K562 (cell line): ENCODE results near the gene MAP3K7CL. TPM values are rescaled to one million over a fixed set of nuclear protein-coding genes. Genes with fewer than 3 reads are reported as not detected.
A peak's percentile ranks its signal among the peaks of the same experiment; 100 is the strongest.

Experiments used
- ATAC-seq: fragments of 200-7000 bp; cut with Tn5 transposase; 3 replicates; pipeline ENCODE4 v1.9.1; 2020; ENCODE audit warnings: moderate library complexity
- BruUV-seq: library from RNA; stranded (reverse); fragments of 400-500 nt; replicated peaks from 2 replicates; lab custom pipeline; 2021; lab: Mats Ljungman, UMichigan
- CTCF ChIA-PET: fragments of 300-600 bp; formaldehyde crosslinking; extraction: SDS; loops from one replicate; lab custom pipeline; 2021; ENCODE audit warnings: low intra/inter-chr PET ratio; lab: Yijun Ruan, JAX
- POLR2A ChIA-PET: fragments of 300-600, 350-650 bp; sonication (Branson Sonifier 250); formaldehyde crosslinking; extraction: SDS; loops from one replicate; lab custom pipeline; 2021; ENCODE audit warnings: antibody characterized with exemption, inconsistent platforms; lab: Yijun Ruan, JAX
- DNase-seq, 4 experiments: peaks; one replicate each; pipeline versions ENCODE4 v3.0.0 to v3.0.0-alpha.2; 2011 to 2018; ENCODE audit warnings: low spot score in 3 of 4, mixed read lengths in 3 of 4; ENCODE audit errors: extremely low read depth in 1 of 4
- FAIRE-seq: peaks from 2 replicates; lab custom pipeline; 2011; peaks lifted over from hg19 to GRCh38; lab: Jason Lieb, UNC
- H2AFZ ChIP-seq: 2 replicates; pipeline ENCODE4 v1.6.0; 2011; ENCODE audit warnings: low read depth, low read length, control low read depth, inconsistent platforms
- H3K27ac ChIP-seq: fragments of 200-600 bp; 3 replicates; pipeline ENCODE4 v1.8.0; 2011; ENCODE audit warnings: low read depth, mild to moderate bottlenecking, control low read depth, inconsistent platforms, low read length, moderate library complexity, mixed read lengths; ENCODE audit errors: extremely low read depth
- H3K27me3 ChIP-seq, 2 experiments: fragments of 300-600 bp in 1 of 2; 2 replicates in 1 of 2; 3 replicates in 1 of 2; pipeline versions ENCODE4 v1.6.0 to v1.8.0; 2011; ENCODE audit warnings: inconsistent platforms in 2 of 2, low read length in 2 of 2, mild to moderate bottlenecking in 1 of 2, mixed read lengths in 1 of 2, moderate library complexity in 1 of 2; ENCODE audit not compliant: control insufficient read depth in 2 of 2, insufficient read depth in 2 of 2
- H3K36me3 ChIP-seq: fragments of 300-600 bp; 3 replicates; pipeline ENCODE4 v1.8.0; 2011; ENCODE audit warnings: mild to moderate bottlenecking, low read length, inconsistent platforms; ENCODE audit not compliant: control insufficient read depth, insufficient read depth
- H3K4me1 ChIP-seq, 2 experiments: fragments of 200-600 bp in 1 of 2; replicated peaks in 1 of 2; 2 replicates in 1 of 2; 3 replicates in 1 of 2; pipeline versions ENCODE4 v1.5.1 to v1.8.0; 2011; ENCODE audit warnings: inconsistent platforms in 2 of 2, low read length in 2 of 2, mild to moderate bottlenecking in 1 of 2, mixed read lengths in 1 of 2, moderate library complexity in 1 of 2; ENCODE audit not compliant: control insufficient read depth in 2 of 2, insufficient read depth in 2 of 2
- H3K4me2 ChIP-seq: 2 replicates; pipeline ENCODE4 v1.6.1; 2011; ENCODE audit warnings: low read length, control low read depth, inconsistent platforms, mixed read lengths; ENCODE audit not compliant: insufficient read depth
- H3K4me3 ChIP-seq: fragments of 200-600 bp; sonication (generic), shearing (Covaris generic); 2 replicates; pipeline ENCODE4 v1.5.1; 2016; ENCODE audit warnings: control low read depth, inconsistent platforms
- H3K79me2 ChIP-seq: fragments of 200-600 bp; 3 replicates; pipeline ENCODE4 v1.8.0; 2011; ENCODE audit warnings: low read length, inconsistent platforms; ENCODE audit not compliant: control insufficient read depth, insufficient read depth
- H3K9ac ChIP-seq, 2 experiments: 2 replicates each; pipeline versions ENCODE4 v1.6.0 to v1.6.1; 2011; ENCODE audit warnings: low read depth in 2 of 2, low read length in 2 of 2, control low read depth in 1 of 2, inconsistent platforms in 1 of 2, mild to moderate bottlenecking in 1 of 2, mixed read lengths in 1 of 2; ENCODE audit not compliant: insufficient read depth in 1 of 2
- H3K9me1 ChIP-seq: one replicate; pipeline ENCODE4 v1.6.0; 2011; ENCODE audit warnings: inconsistent platforms, mild to moderate bottlenecking, low read length, moderate library complexity; ENCODE audit not compliant: control insufficient read depth, insufficient read depth
- H3K9me3 ChIP-seq: replicated peaks from 2 replicates; pipeline ENCODE4 v1.5.1; 2011; ENCODE audit warnings: low read depth, low read length, inconsistent platforms; ENCODE audit not compliant: control insufficient read depth, insufficient read depth
- H4K20me1 ChIP-seq: replicated peaks from 2 replicates; pipeline ENCODE4 v1.6.1; 2011; ENCODE audit warnings: low read length, inconsistent platforms, mixed read lengths; ENCODE audit not compliant: control insufficient read depth, insufficient read depth
- BRD9 ChIP-seq: fragments of 450-650 bp; IDR thresholded peaks from 2 replicates; pipeline ENCODE4 v1.6.1; 2018; ENCODE audit warnings: low read depth; ENCODE audit not compliant: partially characterized antibody
- CCAR2 ChIP-seq: fragments of 200-400 bp; formaldehyde crosslinking; IDR thresholded peaks from 2 replicates; pipeline ENCODE4 v1.6.1; 2017; ENCODE audit warnings: mild to moderate bottlenecking, low read depth, low read length
- GTF2E2 ChIP-seq: fragments of 200-800 bp; sonication (Bioruptor generic); IDR thresholded peaks from 2 replicates; pipeline ENCODE4 v1.6.1; 2016; ENCODE audit warnings: missing genetic modification characterization, missing compliant biosample characterization
- HDGF ChIP-seq: fragments of 450-650 bp; IDR thresholded peaks from 2 replicates; pipeline ENCODE4 v1.6.1; 2016
- MEIS2 ChIP-seq: fragments of 450-650 bp; IDR thresholded peaks from 2 replicates; pipeline ENCODE4 v1.6.1; 2014; ENCODE audit warnings: mild to moderate bottlenecking; ENCODE audit not compliant: partially characterized antibody
- RBM15 ChIP-seq: fragments of 200-400 bp; formaldehyde crosslinking; IDR thresholded peaks from 2 replicates; pipeline ENCODE4 v1.6.1; 2018; ENCODE audit warnings: mild to moderate bottlenecking, low read length, moderate library complexity; ENCODE audit not compliant: insufficient read depth
- ZNF3 ChIP-seq: fragments of 250-450 bp; sonication (Bioruptor Pico); IDR thresholded peaks from 2 replicates; pipeline ENCODE4 v1.5.0; 2021; ENCODE audit warnings: mild to moderate bottlenecking, moderate library complexity
- WGBS: fragments of 100-300 bp; shearing (Covaris generic); methylation state at CpG from one replicate; pipeline ENCODE4 v1.1.6; 2016; ENCODE audit warnings: low coverage, mixed read lengths; ENCODE audit not compliant: insufficient coverage; ENCODE audit errors: missing lambda C conversion rate; 5-methylcytosine and 5-hydroxymethylcytosine counted together
- in situ Hi-C: fragments of 300-500 bp; cut with MboI; formaldehyde crosslinking; loops from 4 replicates; pipeline ENCODE4 v1.15.0; 2018; ENCODE audit warnings: inconsistent platforms, mixed read lengths
- intact Hi-C: fragments of 100-400 bp; cut with micrococcal nuclease; formaldehyde crosslinking; loops from 2 replicates; pipeline ENCODE4 v1.14.2; 2022
- polyA plus RNA-seq, 8 experiments: library from polyadenylated mRNA; depleted of rRNA in 4 of 8; stranded (reverse) in 5 of 8; unstranded in 3 of 8; fragments of >200 nt; fragmentation: Nextera tagmentation in 2 of 8; fragmentation: Illumina TruSeq in 1 of 8; extraction: Ambion mirVana in 2 of 8; extraction: Trizol in 1 of 8; gene quantifications; 2 replicates each; pipeline versions ENCODE4 v1.2.1 to v1.2.3, GENCODE V29; 2011 to 2014; ENCODE audit warnings: inconsistent platforms in 1 of 8, missing spikeins in 1 of 8
- total RNA-seq, 7 experiments: library from RNA; depleted of rRNA in 6 of 7; stranded (reverse); fragments of >200 nt in 6 of 7; fragmentation: Illumina TruSeq in 2 of 7; extraction: Trizol in 2 of 7; gene quantifications; 2 replicates each; pipeline versions ENCODE4 v1.2.1 to v1.2.3, GENCODE V29; 2011 to 2021; ENCODE audit warnings: low replicate concordance in 1 of 7
- TF ChIP-seq, protein P1 (sequence below): sonication (generic); formaldehyde crosslinking; IDR thresholded peaks from 2 replicates; pipeline ENCODE4 v1.8.0; 2023; ENCODE audit warnings: missing genetic modification reagents, mild to moderate bottlenecking, borderline replicate concordance
- TF ChIP-seq, protein P2 (sequence below), 2 experiments: IDR thresholded peaks in 1 of 2; conservative IDR thresholded peaks in 1 of 2; 2 replicates each; pipeline ENCODE4 v1.6.1; 2016; ENCODE audit warnings: low read depth in 2 of 2, mild to moderate bottlenecking in 1 of 2, missing compliant biosample characterization in 1 of 2, missing genetic modification characterization in 1 of 2, moderate library complexity in 1 of 2
- TF ChIP-seq, protein P3 (sequence below): fragments of 450-650 bp; IDR thresholded peaks from 2 replicates; pipeline ENCODE4 v1.6.1; 2016

Gene MAP3K7CL
- total and polyA plus RNA-seq, 9 of the 15 experiments (the other 6 are each of a cell fraction or from before 2014, with no cell fraction given), result 0.13 to 0.15 (median 0.14) TPM; not detected in 6

DNA sequence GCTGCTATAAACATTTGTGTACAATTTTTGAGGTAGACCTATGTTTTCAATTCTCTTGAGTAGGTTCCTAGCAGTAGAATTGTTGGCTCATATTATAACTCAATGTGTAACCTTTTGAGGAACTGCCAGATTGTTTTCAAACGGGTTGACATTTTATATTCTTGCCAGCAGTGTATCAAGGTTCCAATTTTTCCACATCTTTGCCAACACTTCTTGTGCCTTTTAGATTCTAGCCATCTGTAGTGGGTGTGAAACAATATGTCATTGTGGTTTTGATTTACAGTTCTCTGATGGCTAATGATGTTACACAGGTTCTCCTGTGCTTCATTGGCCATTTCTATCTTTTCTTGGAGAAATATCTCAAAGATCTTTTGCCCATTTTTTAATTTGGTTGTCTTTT, 36.4 kb downstream of the MAP3K7CL start:
- peaks cover 0 to 8% of the 10 kb centered on the region in 2 experiments; a peak in 2 of 5 replicates for H3K27me3 ChIP-seq
- no peaks in the 10 kb centered on the region for H3K9me1 ChIP-seq
- H3K4me2 ChIP-seq, result no peak overlapping the region
- H3K27ac ChIP-seq, result no peak overlapping the region
- H3K4me1 ChIP-seq, result no peaks in the 10 kb centered on the region
- no peaks in the 10 kb centered on the region for H3K9me3 ChIP-seq
- intact Hi-C loops, result no loop called here
- no peaks in the 10 kb centered on the region for H3K36me3 ChIP-seq
- DNase-seq, result no peak
- H3K79me2 ChIP-seq, result no peaks in the 10 kb centered on the region
- in situ Hi-C loops, result no loop called here
- ChIA-PET CTCF (no interaction called here), POLR2A (no interaction called here)
- no peak for ATAC-seq
- no peak overlapping the region for H2AFZ ChIP-seq
- WGBS, result 0% methylated on average over 1 of the region's 1 CpG
- H3K4me3 ChIP-seq, result no peak overlapping the region
- FAIRE-seq, result no peak
- H4K20me1 ChIP-seq, result no peaks in the 10 kb centered on the region
- H3K9ac ChIP-seq, result no peak overlapping the region
- BruUV-seq, result no TSS peak
- peak; percentile 40 for TF ChIP-seq MEIS2
- TF ChIP-seq, protein P1, sequence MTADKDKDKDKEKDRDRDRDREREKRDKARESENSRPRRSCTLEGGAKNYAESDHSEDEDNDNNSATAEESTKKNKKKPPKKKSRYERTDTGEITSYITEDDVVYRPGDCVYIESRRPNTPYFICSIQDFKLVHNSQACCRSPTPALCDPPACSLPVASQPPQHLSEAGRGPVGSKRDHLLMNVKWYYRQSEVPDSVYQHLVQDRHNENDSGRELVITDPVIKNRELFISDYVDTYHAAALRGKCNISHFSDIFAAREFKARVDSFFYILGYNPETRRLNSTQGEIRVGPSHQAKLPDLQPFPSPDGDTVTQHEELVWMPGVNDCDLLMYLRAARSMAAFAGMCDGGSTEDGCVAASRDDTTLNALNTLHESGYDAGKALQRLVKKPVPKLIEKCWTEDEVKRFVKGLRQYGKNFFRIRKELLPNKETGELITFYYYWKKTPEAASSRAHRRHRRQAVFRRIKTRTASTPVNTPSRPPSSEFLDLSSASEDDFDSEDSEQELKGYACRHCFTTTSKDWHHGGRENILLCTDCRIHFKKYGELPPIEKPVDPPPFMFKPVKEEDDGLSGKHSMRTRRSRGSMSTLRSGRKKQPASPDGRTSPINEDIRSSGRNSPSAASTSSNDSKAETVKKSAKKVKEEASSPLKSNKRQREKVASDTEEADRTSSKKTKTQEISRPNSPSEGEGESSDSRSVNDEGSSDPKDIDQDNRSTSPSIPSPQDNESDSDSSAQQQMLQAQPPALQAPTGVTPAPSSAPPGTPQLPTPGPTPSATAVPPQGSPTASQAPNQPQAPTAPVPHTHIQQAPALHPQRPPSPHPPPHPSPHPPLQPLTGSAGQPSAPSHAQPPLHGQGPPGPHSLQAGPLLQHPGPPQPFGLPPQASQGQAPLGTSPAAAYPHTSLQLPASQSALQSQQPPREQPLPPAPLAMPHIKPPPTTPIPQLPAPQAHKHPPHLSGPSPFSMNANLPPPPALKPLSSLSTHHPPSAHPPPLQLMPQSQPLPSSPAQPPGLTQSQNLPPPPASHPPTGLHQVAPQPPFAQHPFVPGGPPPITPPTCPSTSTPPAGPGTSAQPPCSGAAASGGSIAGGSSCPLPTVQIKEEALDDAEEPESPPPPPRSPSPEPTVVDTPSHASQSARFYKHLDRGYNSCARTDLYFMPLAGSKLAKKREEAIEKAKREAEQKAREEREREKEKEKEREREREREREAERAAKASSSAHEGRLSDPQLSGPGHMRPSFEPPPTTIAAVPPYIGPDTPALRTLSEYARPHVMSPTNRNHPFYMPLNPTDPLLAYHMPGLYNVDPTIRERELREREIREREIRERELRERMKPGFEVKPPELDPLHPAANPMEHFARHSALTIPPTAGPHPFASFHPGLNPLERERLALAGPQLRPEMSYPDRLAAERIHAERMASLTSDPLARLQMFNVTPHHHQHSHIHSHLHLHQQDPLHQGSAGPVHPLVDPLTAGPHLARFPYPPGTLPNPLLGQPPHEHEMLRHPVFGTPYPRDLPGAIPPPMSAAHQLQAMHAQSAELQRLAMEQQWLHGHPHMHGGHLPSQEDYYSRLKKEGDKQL (CRISPR knock-in tag), result no peak
- TF ChIP-seq GTF2E2 (tag), result no peak
- TF ChIP-seq RBM15, result no peak
- no peak for TF ChIP-seq HDGF
- TF ChIP-seq, protein P2, sequence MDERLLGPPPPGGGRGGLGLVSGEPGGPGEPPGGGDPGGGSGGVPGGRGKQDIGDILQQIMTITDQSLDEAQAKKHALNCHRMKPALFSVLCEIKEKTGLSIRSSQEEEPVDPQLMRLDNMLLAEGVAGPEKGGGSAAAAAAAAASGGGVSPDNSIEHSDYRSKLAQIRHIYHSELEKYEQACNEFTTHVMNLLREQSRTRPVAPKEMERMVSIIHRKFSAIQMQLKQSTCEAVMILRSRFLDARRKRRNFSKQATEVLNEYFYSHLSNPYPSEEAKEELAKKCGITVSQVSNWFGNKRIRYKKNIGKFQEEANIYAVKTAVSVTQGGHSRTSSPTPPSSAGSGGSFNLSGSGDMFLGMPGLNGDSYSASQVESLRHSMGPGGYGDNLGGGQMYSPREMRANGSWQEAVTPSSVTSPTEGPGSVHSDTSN (CRISPR knock-in tag; IDR thresholded peaks at IDR 0.05; ENCODE audit: low read depth), result no peak
- TF ChIP-seq, protein P2 (tag; conservative IDR thresholded peaks at IDR 0.05; ENCODE audit: low read depth), result peak; percentile 25; the same call in 1 of the 2 replicates
- no peak for TF ChIP-seq ZNF3
- TF ChIP-seq BRD9, result no peak
- TF ChIP-seq, protein P3, sequence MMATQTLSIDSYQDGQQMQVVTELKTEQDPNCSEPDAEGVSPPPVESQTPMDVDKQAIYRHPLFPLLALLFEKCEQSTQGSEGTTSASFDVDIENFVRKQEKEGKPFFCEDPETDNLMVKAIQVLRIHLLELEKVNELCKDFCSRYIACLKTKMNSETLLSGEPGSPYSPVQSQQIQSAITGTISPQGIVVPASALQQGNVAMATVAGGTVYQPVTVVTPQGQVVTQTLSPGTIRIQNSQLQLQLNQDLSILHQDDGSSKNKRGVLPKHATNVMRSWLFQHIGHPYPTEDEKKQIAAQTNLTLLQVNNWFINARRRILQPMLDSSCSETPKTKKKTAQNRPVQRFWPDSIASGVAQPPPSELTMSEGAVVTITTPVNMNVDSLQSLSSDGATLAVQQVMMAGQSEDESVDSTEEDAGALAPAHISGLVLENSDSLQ, result peak; percentile 53
- no peak for TF ChIP-seq CCAR2
